ENCODE data around the gene C3orf70.

The C3orf70 gene

GRCh38 chr3:185084901-185085300, 68.0 kb downstream of the C3orf70 start:
- H3K27ac ChIP-seq: no peak overlapping the region
- TF ChIP-seq CTCF (conservative IDR thresholded peaks at IDR 0.05): no peak

- TF ChIP-seq CTCF (conservative IDR thresholded peaks at IDR 0.05): no peak
- H3K27ac ChIP-seq: no peak overlapping the region
These were observed 68.5 kb downstream of the C3orf70 start for GRCh38 chr3:185084402-185084801.

- H3K27ac ChIP-seq: no peak overlapping the region
- no peak for TF ChIP-seq CTCF (conservative IDR thresholded peaks at IDR 0.05)
These were observed 70.0 kb downstream of the C3orf70 start for GRCh38 chr3:185082829-185083228.

- TF ChIP-seq CTCF (conservative IDR thresholded peaks at IDR 0.05): no peak
These were observed 70.7 kb downstream of the C3orf70 start for GRCh38 chr3:185082149-185082548.

GRCh38 chr3:185081521-185081920, 71.3 kb downstream of the C3orf70 start:
- no peak overlapping the region for H3K27ac ChIP-seq
- TF ChIP-seq CTCF (conservative IDR thresholded peaks at IDR 0.05): no peak

More at GRCh38 chr3:185082149-185082548, 70.7 kb downstream of the C3orf70 start:
- no peak overlapping the region for H3K27ac ChIP-seq

- H3K27ac ChIP-seq: no peak overlapping the region
- TF ChIP-seq CTCF (conservative IDR thresholded peaks at IDR 0.05): no peak
These were observed 73.2 kb downstream of the C3orf70 start for GRCh38 chr3:185079625-185080024.

- no peak overlapping the region for H3K27ac ChIP-seq
- no peak for TF ChIP-seq CTCF (conservative IDR thresholded peaks at IDR 0.05)
These were observed 76.6 kb downstream of the C3orf70 start for GRCh38 chr3:185076219-185076618.

- no peak for TF ChIP-seq CTCF (conservative IDR thresholded peaks at IDR 0.05)
- H3K27ac ChIP-seq: no peak overlapping the region
These were observed 77.3 kb downstream of the C3orf70 start for GRCh38 chr3:185075547-185075946.

Measured in VCaP (cell line).